Endothelial cell of umbilical vein (primary cell): ENCODE measurements around the gene FBN3. TPM values are rescaled to one million over a fixed set of nuclear protein-coding genes. Genes with fewer than 3 reads are reported as not detected.

ENCODE experiments used
- BruUV-seq: library from RNA; stranded (reverse); fragments of 400-500 nt; replicated peaks from 2 replicates; lab custom pipeline; 2021; lab: Mats Ljungman, UMichigan
- CTCF ChIA-PET: fragments of 300-600, 350-600 bp; sonication (Branson Sonifier 250); formaldehyde crosslinking; loops from one replicate; lab custom pipeline; 2021; ENCODE audit warnings: antibody characterized with exemption, inconsistent platforms; lab: Charles Lee
- POLR2A ChIA-PET: fragments of 300-600, 350-600 bp; sonication (Branson Sonifier 250); formaldehyde crosslinking; loops from one replicate; lab custom pipeline; 2021; ENCODE audit warnings: antibody characterized with exemption, inconsistent platforms; lab: Charles Lee
- DNase-seq: peaks from one replicate; pipeline ENCODE4 v3.0.0-alpha.2; 2011; ENCODE audit warnings: low read depth, low spot score
- FAIRE-seq: peaks from 2 replicates; lab custom pipeline; 2011; peaks lifted over from hg19 to GRCh38; lab: Jason Lieb, UNC
- H2AFZ ChIP-seq: 2 replicates; pipeline ENCODE4 v1.6.0; 2012; ENCODE audit warnings: low read depth, low read length, control low read depth, inconsistent platforms
- H3K27ac ChIP-seq: 2 replicates; pipeline ENCODE4 v1.5.1; 2011; ENCODE audit warnings: low read depth, mild to moderate bottlenecking, control low read depth, low read length, moderate library complexity; ENCODE audit not compliant: insufficient read depth
- H3K27me3 ChIP-seq, 2 experiments: 2 replicates each; pipeline versions ENCODE4 v1.6.0 to v1.6.1; 2011; ENCODE audit warnings: low read length in 2 of 2, mixed read lengths in 1 of 2; ENCODE audit not compliant: control insufficient read depth in 2 of 2, insufficient read depth in 2 of 2
- H3K36me3 ChIP-seq, 2 experiments: 2 replicates in 1 of 2; 3 replicates in 1 of 2; pipeline ENCODE4 v1.5.1; 2011; ENCODE audit warnings: low read length in 2 of 2, mild to moderate bottlenecking in 1 of 2, moderate library complexity in 1 of 2; ENCODE audit not compliant: control insufficient read depth in 2 of 2, insufficient read depth in 2 of 2; ENCODE audit errors: extremely low read depth in 1 of 2
- H3K4me1 ChIP-seq: 3 replicates; pipeline ENCODE4 v1.5.1; 2011; ENCODE audit warnings: mild to moderate bottlenecking, low read length; ENCODE audit not compliant: control insufficient read depth, insufficient read depth; ENCODE audit errors: extremely low read depth
- H3K4me2 ChIP-seq: 2 replicates; pipeline ENCODE4 v1.6.1; 2011; ENCODE audit warnings: low read length, control low read depth, mixed read lengths; ENCODE audit not compliant: insufficient read depth
- H3K4me3 ChIP-seq, 3 experiments: fragments of 200-600 bp in 1 of 3; sonication (generic), shearing (Covaris generic) in 1 of 3; replicated peaks in 1 of 3; 2 replicates each; pipeline ENCODE4 v1.5.1; 2011 to 2016; ENCODE audit warnings: control low read depth in 3 of 3, low read length in 3 of 3, mild to moderate bottlenecking in 2 of 3, inconsistent platforms in 1 of 3, low read depth in 1 of 3, moderate library complexity in 1 of 3; ENCODE audit not compliant: insufficient read depth in 1 of 3
- H3K79me2 ChIP-seq: 2 replicates; pipeline ENCODE4 v1.6.0; 2012; ENCODE audit warnings: low read length, inconsistent platforms; ENCODE audit not compliant: control insufficient read depth, insufficient read depth
- H3K9ac ChIP-seq: replicated peaks from 2 replicates; pipeline ENCODE3; 2011; ENCODE audit warnings: low read length, control low read depth; ENCODE audit not compliant: insufficient read depth; ENCODE audit errors: extremely low read depth
- H3K9me1 ChIP-seq: replicated peaks from 3 replicates; pipeline ENCODE4 v1.6.0; 2011; ENCODE audit warnings: mild to moderate bottlenecking, low read length; ENCODE audit not compliant: control insufficient read depth, insufficient read depth; ENCODE audit errors: extremely low read depth
- H3K9me3 ChIP-seq: replicated peaks from 2 replicates; pipeline ENCODE4 v1.5.1; 2012; ENCODE audit warnings: low read length, inconsistent platforms; ENCODE audit not compliant: control insufficient read depth, insufficient read depth
- H4K20me1 ChIP-seq: replicated peaks from 2 replicates; pipeline ENCODE3; 2011; ENCODE audit warnings: mild to moderate bottlenecking, low read length; ENCODE audit not compliant: control insufficient read depth, insufficient read depth; ENCODE audit errors: extremely low read depth
- EZH2 ChIP-seq: IDR thresholded peaks from 2 replicates; pipeline ENCODE4 v1.6.1; 2012; ENCODE audit warnings: borderline replicate concordance, low read depth, mild to moderate bottlenecking, moderate library complexity, low read length, inconsistent platforms; ENCODE audit not compliant: severe bottlenecking
- FOS ChIP-seq: IDR thresholded peaks from 2 replicates; pipeline ENCODE4 v1.6.1; 2011; ENCODE audit warnings: mild to moderate bottlenecking, low read length, moderate library complexity, borderline replicate concordance; ENCODE audit not compliant: insufficient read depth
- GATA2 ChIP-seq: IDR thresholded peaks from 2 replicates; pipeline ENCODE4 v1.7.0; 2011; ENCODE audit warnings: low read depth, mild to moderate bottlenecking, moderate library complexity, mixed read lengths, low read length; ENCODE audit not compliant: insufficient read length, insufficient read depth
- JUN ChIP-seq: IDR thresholded peaks from 2 replicates; pipeline ENCODE4 v1.6.1; 2011; ENCODE audit warnings: borderline replicate concordance, low read depth; ENCODE audit not compliant: insufficient read length, insufficient read depth
- MAX ChIP-seq: IDR thresholded peaks from 2 replicates; pipeline ENCODE4 v1.6.1; 2011; ENCODE audit not compliant: insufficient read depth, insufficient read length
- MYC ChIP-seq: IDR thresholded peaks from one replicate; pipeline ENCODE4 v1.6.1; 2011; ENCODE audit warnings: mild to moderate bottlenecking, low read depth, low read length
- POLR2A ChIP-seq: IDR thresholded peaks from 2 replicates; pipeline ENCODE4 v1.6.1; 2012; ENCODE audit warnings: low read depth, mild to moderate bottlenecking, control low read depth, low read length
- POLR2AphosphoS5 ChIP-seq: IDR thresholded peaks from 2 replicates; pipeline ENCODE4 v1.6.1; 2012; ENCODE audit warnings: low read depth, mild to moderate bottlenecking, control low read depth, low read length, moderate library complexity; ENCODE audit not compliant: insufficient read depth
- dilution Hi-C: fragments of 300-500 bp; cut with MboI; formaldehyde crosslinking; loops from one replicate; pipeline ENCODE4 v1.15.0; 2019; ENCODE audit warnings: low sequenced_read_pairs; ENCODE audit not compliant: extremely low pct_ligation_motif_present
- intact Hi-C: fragments of 100-400 bp; cut with micrococcal nuclease; formaldehyde crosslinking; loops from one replicate; pipeline ENCODE4 v1.10.0; 2022
- polyA plus RNA-seq, 4 experiments: library from polyadenylated mRNA; depleted of rRNA in 3 of 4; stranded (reverse) in 3 of 4; unstranded in 1 of 4; fragments of >200 nt; gene quantifications; 2 replicates each; pipeline versions ENCODE4 v1.2.1 to v1.2.3, GENCODE V29; 2011 to 2012; ENCODE audit warnings: missing spikeins in 1 of 4
- total RNA-seq: library from RNA; stranded (reverse); gene quantifications from 2 replicates; pipeline ENCODE4 v1.2.3, GENCODE V29; 2021

Gene FBN3
- total and polyA plus RNA-seq, 2 donors (not counting 3 experiments of a cell fraction or from before 2014, with no cell fraction given), result not detected

GRCh38 chr19:8150178-8150865 is 930 bp upstream of the FBN3 start:
- Histone ChIP-seq H3K79me2 (no peaks in the 10 kb centered on the region), H3K4me3 (no peak overlapping the region), H3K27me3 (peaks cover 19 to 27% of the 10 kb centered on the region in 2 experiments), H4K20me1 (no peaks in the 10 kb centered on the region), H3K36me3 (no peaks in the 10 kb centered on the region), H3K9me1 (no peaks in the 10 kb centered on the region), H3K9me3 (no peaks in the 10 kb centered on the region), H3K9ac (no peak overlapping the region), H3K4me2 (no peak overlapping the region), H3K27ac (no peak overlapping the region), H2AFZ (no peak overlapping the region), H3K4me1 (peaks cover 3% of the 10 kb centered on the region)
- no TSS peak for BruUV-seq
- TF ChIP-seq POLR2A (no peak), EZH2 (no peak), MYC (no peak), GATA2 (no peak), JUN (no peak), POLR2AphosphoS5 (no peak), FOS (no peak), MAX (no peak)
- intact Hi-C loops (no loop called here), dilution Hi-C loops (no loop called here)
- POLR2A ChIA-PET, result no interaction called here
- FAIRE-seq (no peak), DNase-seq (no peak)
- CTCF ChIA-PET, result interaction anchor here (0.6 kb wide), 1 partner anchor 96 kb away, joined by 3 read pairs; no protein-coding TSS in a partner anchor
